LNCaP clone FGC (cell line): ENCODE results near the gene SLC17A9.

ENCODE experiments used
- DNase-seq: peaks from one replicate; pipeline ENCODE4 v3.0.0-alpha.2; 2011; ENCODE audit warnings: low read depth
- H3K4me3 ChIP-seq: 2 replicates; pipeline ENCODE4 v1.5.1; 2011; ENCODE audit warnings: mild to moderate bottlenecking, low read depth, low read length, control low read depth
- TF ChIP-seq, protein P1 (sequence below): IDR thresholded peaks from 2 replicates; pipeline ENCODE4 v1.5.1; 2012; ENCODE audit warnings: mild to moderate bottlenecking; ENCODE audit not compliant: control insufficient read depth, insufficient read depth; ENCODE audit errors: extremely low read depth

SLC17A9 gene

DNA sequence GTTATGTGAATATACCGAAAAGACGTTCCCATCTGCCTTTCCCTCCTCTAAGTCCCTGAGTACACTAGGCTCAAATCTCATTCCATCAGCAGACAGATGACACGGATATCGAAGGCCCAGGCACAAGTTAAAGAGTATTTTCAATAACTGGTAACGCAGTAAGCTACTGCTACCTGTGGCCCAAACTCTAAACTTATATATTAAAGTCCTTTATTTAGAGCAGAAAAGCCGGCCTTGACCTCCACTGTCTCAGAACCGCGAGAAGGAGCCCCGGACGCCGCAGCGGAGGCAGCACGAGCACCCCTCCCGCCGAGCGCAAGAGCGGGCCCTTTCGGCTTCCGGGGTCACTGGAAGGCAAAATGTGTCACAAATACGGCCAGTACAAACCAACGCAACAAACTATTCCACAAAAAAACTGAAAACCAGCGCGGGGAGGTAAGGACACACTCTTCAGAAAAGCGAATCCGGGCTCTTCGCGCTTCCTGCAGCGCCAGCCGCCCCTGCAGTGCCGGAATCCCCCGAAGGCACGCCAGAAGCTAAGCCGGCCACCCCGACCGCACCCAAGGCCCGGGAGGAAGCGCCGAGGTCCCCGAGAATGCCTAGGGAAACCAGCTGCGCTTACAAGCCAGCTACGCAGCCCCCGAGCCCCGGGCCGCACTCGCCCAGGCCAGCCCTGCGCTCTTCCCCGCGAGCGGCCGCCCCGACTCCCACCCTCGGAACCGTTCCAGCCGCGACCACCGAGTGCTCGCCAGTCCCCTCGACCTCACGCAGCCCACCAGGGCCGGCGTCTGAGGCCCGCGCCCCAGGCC is 26.9 kb upstream of the SLC17A9 start:
- TF ChIP-seq, protein P1, sequence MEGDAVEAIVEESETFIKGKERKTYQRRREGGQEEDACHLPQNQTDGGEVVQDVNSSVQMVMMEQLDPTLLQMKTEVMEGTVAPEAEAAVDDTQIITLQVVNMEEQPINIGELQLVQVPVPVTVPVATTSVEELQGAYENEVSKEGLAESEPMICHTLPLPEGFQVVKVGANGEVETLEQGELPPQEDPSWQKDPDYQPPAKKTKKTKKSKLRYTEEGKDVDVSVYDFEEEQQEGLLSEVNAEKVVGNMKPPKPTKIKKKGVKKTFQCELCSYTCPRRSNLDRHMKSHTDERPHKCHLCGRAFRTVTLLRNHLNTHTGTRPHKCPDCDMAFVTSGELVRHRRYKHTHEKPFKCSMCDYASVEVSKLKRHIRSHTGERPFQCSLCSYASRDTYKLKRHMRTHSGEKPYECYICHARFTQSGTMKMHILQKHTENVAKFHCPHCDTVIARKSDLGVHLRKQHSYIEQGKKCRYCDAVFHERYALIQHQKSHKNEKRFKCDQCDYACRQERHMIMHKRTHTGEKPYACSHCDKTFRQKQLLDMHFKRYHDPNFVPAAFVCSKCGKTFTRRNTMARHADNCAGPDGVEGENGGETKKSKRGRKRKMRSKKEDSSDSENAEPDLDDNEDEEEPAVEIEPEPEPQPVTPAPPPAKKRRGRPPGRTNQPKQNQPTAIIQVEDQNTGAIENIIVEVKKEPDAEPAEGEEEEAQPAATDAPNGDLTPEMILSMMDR = no peak
- no peak for DNase-seq
- peak overlapping the region; percentile 93 for H3K4me3 ChIP-seq

DNA sequence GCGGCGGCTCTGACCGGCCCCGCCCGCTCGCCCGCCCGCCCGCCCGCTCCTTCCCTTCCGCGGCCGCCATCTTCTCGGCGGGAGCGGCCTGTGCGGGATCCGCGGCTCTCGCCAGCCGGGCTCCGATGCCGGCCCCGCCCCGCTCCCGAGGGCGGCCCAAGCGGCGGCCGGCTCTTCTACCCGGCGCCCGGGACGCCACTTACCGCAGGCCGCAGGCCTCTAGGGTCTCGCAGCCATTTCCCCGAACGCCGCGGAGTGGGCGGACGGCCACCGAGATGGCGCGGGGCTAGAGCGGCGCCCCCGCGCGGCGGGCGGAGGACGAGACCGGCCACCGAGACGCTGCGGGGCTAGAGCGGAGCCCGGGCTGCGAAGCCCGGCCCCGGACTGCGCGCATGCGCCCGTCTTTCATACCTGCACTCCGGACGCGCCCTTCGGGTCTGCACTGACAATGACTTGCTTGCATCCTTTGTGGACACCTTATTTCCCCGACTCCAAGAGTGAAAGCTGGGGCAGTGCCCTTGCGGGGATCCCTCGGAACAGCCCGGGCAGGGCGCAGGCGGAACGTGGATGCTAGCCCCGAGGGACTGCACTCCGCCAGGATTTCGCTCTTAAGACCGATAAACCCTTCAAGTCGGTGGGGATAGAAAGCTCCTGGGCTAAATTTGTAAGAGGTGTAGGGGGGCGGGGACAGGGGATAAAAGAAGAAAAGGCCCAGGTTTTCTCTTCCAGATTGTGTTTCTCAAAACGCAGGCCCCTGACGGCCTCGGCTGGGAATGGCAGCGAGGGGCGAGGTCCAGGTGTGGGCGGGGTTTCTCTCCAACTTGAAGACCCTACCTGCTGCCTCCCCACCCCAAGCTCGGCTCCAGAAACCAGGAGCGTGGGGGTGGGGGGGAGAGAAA is 26.0 kb upstream of the SLC17A9 start, which contains the start of gene DIDO1:
TSS of gene DIDO1 (minus strand) at position 277 of the 899 bp plus-strand sequence.
- no peak for DNase-seq
- TF ChIP-seq, protein P1 = peak; percentile 73
- H3K4me3 ChIP-seq = peak within 1 kb of the TSS; percentile 93

DNA sequence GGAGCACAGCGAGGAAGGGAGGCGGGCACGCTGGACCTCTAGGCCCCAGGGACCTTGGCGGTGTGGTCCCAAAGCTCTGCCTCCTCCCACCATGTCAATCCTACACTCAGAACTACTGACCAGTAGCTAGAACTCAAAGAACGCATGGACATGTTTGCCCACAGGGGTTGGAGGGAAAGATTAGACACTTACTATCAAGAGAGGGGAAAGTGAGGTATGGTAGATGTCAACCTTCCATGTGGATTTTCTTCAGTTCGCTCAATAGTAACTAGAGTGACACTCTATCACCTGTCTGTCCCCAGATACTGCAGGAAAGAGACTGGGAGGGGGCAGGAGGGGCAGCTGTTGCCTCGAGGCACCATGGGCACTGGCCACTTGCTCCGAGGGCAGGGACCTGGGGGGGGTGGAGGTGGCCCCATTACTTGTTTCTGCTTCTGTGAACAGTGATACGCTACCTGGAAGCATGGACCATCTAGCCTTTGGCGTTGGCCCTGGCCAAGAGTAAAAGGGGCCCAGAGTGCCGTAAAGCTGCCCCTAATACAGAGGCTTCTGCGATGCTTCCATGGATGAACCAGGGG is 25.3 kb upstream of the SLC17A9 start:
- DNase-seq = no peak
- TF ChIP-seq, protein P1 = no peak
- H3K4me3 ChIP-seq = peak overlapping the region; percentile 93

DNA sequence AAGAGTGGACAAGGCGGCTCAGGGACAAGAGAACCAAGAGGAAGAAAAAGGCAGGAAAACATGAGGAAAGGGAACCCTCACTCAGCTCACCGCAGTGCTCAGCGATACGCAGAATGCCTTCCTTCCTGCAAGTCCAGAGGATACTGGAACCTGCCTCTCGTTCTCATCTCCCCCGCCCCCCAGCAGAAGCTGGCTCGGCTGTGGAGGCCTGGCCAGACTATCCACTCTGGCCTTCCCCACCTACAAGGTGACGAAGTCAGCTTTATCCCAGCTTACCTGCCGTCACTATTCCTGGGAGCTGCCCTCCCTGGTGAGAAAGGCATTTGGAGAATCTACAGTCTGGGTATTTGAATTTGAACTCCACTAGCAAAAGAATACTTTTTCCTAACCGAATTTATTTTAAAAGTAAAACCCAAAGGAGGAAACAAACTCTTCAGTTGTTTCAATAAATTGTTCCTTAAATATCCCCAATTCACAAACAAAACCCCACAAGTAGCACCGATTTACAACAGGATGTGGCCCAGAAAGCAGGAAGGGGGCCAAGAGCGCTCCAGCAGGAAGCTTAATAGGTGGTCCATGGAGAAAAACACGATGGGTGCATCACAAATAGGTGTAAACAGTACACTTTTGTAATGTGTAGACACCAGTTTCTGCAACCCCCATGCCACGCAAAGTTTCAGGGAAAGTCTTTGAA is 24.1 kb upstream of the SLC17A9 start:
- TF ChIP-seq, protein P1 = no peak
- no peak for DNase-seq
- H3K4me3 ChIP-seq = peak overlapping the region; percentile 59

DNA sequence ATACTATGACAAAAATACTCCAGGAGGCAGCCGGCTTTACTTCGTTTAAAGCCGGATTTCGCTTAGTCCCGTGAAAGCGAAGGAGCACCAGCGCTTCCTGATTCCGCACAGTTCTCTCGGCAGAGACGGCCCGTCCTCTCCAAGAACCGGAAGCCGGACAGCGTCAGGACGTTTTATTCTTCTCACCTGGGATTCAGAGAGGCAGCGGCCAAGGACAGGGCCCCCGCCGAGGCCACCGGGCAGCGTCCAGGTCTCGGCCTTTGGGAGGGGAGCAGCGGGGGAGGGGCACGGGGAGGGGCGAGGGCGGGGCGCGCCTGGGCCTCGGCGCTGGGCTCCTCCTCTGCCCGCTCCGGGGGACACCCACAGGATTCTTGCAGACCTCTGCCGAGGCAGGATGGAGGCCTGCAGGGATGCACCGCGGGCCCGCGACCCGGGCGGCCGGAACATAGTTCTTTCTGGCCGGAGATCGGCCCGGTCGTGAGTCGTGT is 23.4 kb upstream of the SLC17A9 start:
- TF ChIP-seq, protein P1 = no peak
- peak; percentile 60 for DNase-seq
- peak overlapping the region; percentile 59 for H3K4me3 ChIP-seq

DNA sequence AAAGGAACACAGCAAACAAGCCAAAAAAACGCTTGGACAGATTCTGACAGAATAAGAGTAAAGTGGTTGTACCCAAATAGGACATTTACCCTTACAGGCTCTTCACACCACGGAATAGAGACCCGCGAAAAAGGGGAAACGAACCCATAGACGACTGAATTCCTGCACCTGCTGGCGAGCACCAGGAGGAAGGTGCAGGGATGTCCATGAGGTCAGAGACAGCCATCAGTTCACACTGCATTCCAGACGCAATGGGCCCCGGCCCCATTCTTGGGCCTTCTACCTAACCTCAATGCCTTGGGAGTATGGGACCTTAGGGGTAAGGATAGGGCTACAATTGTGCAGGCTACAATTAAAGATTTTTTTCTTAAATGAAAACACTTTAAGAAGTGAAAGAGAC is 21.0 kb upstream of the SLC17A9 start:
- DNase-seq = no peak
- H3K4me3 ChIP-seq = no peak overlapping the region
- TF ChIP-seq, protein P1 = no peak
